Lower lobe of right lung (tissue), 2 donors: ENCODE measurements around the gene TMCO4. TPM values are rescaled to one million over a fixed set of nuclear protein-coding genes. Genes with fewer than 3 reads are reported as not detected.

Source experiments
- ATAC-seq, 2 donors: fragments of 200-7000 bp; cut with Tn5 transposase; one replicate each; pipeline ENCODE4 v1.9.1; 2020 to 2022; ENCODE audit warnings: mild to moderate bottlenecking in 2 of 2, moderate library complexity in 2 of 2
- DNase-seq: peaks from one replicate; pipeline ENCODE4 v3.0.0-alpha.2; 2020
- H3K27ac ChIP-seq: fragments of 200-600 bp; one replicate; pipeline ENCODE4 v1.8.0; 2022
- H3K27me3 ChIP-seq: fragments of 200-600 bp; one replicate; pipeline ENCODE4 v1.8.0; 2022; ENCODE audit warnings: low read depth
- H3K36me3 ChIP-seq: fragments of 200-600 bp; one replicate; pipeline ENCODE4 v1.8.0; 2022; ENCODE audit warnings: mild to moderate bottlenecking
- H3K4me1 ChIP-seq: fragments of 200-600 bp; one replicate; pipeline ENCODE4 v1.8.0; 2022
- H3K4me3 ChIP-seq: fragments of 200-600 bp; one replicate; pipeline ENCODE4 v1.8.0; 2022; ENCODE audit warnings: mild to moderate bottlenecking
- H3K9me3 ChIP-seq: fragments of 200-600 bp; one replicate; pipeline ENCODE4 v1.8.0; 2022
- intact Hi-C: fragments of 100-400 bp; cut with DNase I; formaldehyde crosslinking; loops from one replicate; pipeline ENCODE4 v1.11.0; 2022
- total RNA-seq: library from RNA; stranded (reverse); fragmentation: NEBNext Ultra II Directional; extraction: Animal tissue kit (Norgen Biotek cat#: 25700); gene quantifications from one replicate; pipeline ENCODE4 v1.2.1, GENCODE V29; 2021
- TF ChIP-seq, protein P1 (sequence below): fragments of 200-600 bp; IDR thresholded peaks from one replicate; pipeline ENCODE4 v1.8.0; 2022; ENCODE audit warnings: antibody characterized with exemption, mild to moderate bottlenecking
- donor health status: DM: no; HTN: yes; CAD: no; lungs with severe emphysema.

TMCO4 gene
- total RNA-seq, 1 donor from 2014 or later: 26.3 TPM

DNA sequence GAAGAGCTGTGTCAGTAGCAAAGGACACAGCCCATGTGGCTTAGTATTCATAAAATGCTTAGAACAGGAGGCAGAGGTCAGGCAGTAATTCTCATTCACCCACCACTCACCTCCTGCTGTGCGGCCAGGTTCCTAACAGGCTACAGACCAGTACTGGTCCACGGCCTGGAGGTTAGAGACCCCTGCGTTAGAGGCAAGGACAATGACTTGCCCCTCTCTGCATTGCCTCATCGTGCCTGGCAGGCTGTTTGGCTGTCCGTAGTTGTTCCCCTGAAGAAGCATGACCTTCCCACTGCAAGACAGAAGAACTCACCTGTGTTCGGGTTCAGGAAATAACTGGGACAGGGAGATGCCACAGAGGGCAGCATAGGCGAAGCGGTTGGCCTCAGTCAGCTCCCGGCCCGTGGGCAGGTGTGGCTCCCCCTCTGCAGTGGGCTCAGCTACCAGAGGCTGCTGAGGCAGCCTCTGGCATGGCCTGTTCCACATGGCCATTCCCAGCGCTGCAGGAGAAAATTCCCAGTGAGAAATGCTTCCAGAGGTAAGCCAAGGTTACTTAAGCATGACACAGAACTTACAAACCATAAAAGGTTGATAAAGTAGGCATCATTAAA lies 19.3 kb downstream of the TMCO4 start:
- peaks cover 58% of the 10 kb centered on the region for H3K36me3 ChIP-seq
- intact Hi-C loops: no loop called here
- DNase-seq: no peak

DNA sequence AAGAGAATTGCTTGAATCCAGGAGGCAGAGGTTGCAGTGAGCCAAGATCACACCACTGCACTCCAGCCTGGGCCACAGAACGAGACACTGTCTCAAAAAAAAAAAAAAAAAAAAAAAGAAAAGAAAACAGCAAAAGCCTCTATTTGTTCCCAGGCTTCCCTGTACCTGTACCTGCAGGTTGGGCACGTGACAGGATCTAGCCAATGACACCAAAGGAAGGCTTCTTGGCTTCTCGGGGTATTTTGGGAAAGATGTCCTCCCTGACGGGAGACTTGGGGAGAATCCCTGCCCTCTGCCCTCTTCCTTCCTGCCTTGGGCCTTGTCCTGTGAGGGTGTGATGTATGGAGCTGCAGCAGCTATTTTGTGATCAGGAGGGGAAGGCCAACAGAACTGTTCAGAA lies 22.8 kb downstream of the TMCO4 start:
- H3K9me3 ChIP-seq: no peaks in the 10 kb centered on the region
- H3K36me3 ChIP-seq: peaks cover 55% of the 10 kb centered on the region
- intact Hi-C loops: no loop called here
- H3K27me3 ChIP-seq: no peaks in the 10 kb centered on the region
- no peak overlapping the region for H3K4me3 ChIP-seq
- ATAC-seq: no peak
- no peak overlapping the region for H3K27ac ChIP-seq
- DNase-seq: no peak
- TF ChIP-seq, protein P1, sequence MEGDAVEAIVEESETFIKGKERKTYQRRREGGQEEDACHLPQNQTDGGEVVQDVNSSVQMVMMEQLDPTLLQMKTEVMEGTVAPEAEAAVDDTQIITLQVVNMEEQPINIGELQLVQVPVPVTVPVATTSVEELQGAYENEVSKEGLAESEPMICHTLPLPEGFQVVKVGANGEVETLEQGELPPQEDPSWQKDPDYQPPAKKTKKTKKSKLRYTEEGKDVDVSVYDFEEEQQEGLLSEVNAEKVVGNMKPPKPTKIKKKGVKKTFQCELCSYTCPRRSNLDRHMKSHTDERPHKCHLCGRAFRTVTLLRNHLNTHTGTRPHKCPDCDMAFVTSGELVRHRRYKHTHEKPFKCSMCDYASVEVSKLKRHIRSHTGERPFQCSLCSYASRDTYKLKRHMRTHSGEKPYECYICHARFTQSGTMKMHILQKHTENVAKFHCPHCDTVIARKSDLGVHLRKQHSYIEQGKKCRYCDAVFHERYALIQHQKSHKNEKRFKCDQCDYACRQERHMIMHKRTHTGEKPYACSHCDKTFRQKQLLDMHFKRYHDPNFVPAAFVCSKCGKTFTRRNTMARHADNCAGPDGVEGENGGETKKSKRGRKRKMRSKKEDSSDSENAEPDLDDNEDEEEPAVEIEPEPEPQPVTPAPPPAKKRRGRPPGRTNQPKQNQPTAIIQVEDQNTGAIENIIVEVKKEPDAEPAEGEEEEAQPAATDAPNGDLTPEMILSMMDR: no peak
- H3K4me1 ChIP-seq: no peaks in the 10 kb centered on the region

More for the DNA sequence above, 19.3 kb downstream of the TMCO4 start:
- no peak for ATAC-seq
- no peaks in the 10 kb centered on the region for H3K27me3 ChIP-seq
- no peak overlapping the region for H3K27ac ChIP-seq
- no peak overlapping the region for H3K4me3 ChIP-seq
- TF ChIP-seq, protein P1: no peak
- H3K4me1 ChIP-seq: no peaks in the 10 kb centered on the region
- no peaks in the 10 kb centered on the region for H3K9me3 ChIP-seq

DNA sequence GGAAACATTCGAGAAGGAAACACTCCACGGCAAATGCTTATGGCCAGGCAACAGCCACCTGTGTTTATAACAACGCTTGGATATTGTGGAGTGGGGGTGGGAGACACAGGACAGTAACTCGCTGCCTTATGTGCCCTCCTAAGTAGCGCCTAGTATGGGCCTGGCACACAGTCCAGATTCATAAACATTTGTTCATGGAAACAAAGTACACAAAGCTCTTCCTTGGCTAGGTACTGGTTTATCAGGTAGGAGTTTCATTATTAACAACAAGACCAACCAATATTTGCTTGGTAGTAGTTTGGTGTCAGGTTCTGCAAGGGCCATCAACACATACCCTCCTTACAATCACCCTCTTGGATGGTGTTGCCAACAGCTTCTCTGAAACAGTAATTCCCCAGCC lies 23.4 kb downstream of the TMCO4 start:
- ATAC-seq: no peak

DNA sequence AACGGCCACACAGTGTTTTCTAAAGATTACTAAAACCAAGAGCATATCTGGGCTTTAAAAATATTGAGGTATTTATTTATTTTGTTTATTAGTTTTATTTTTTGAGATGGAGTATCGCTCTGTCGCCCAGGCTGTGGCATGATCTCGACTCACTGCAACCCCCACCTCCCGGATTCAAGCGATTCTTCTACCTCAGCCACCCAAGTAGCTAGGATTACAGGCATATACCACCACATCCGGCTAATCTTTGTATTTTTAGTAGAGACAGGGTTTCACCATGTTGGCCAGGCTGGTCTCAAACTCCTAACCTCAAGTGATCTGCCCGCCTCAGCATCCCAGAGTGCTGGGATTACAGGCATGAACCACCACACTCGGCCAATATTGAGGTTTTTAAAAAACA lies 23.9 kb downstream of the TMCO4 start:
- intact Hi-C loops: no loop called here
- Histone ChIP-seq H3K36me3 (peaks cover 59% of the 10 kb centered on the region), H3K4me1 (no peaks in the 10 kb centered on the region), H3K27me3 (no peaks in the 10 kb centered on the region), H3K27ac (no peak overlapping the region), H3K4me3 (no peak overlapping the region), H3K9me3 (no peaks in the 10 kb centered on the region)
- TF ChIP-seq, protein P1: no peak
- DNase-seq (no peak), ATAC-seq (no peak)

More for the DNA sequence above, 23.4 kb downstream of the TMCO4 start:
- H3K4me1 ChIP-seq: no peaks in the 10 kb centered on the region
- DNase-seq: no peak
- TF ChIP-seq, protein P1: no peak
- no peaks in the 10 kb centered on the region for H3K9me3 ChIP-seq
- H3K4me3 ChIP-seq: no peak overlapping the region
- intact Hi-C loops: no loop called here
- H3K27ac ChIP-seq: no peak overlapping the region
- H3K36me3 ChIP-seq: peaks cover 59% of the 10 kb centered on the region
- no peaks in the 10 kb centered on the region for H3K27me3 ChIP-seq

DNA sequence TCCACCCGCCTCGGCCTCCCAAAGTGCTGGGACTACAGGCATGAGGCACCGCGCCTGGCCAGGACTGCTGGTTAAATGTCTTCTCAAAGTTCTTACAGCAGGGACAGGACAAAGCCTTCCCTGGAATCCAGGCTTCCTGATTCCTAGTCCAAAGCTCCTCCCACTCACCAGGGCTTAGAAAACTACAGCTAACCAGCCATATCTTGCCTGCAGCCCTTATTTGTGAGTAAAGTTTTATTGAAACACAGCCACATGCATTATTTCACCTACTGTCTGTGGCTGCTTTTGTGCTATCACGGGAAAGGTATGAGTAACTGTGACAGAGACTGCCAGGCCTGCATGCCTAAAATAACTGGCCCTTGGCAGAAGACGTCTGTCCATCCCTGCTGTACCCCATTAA lies 24.4 kb downstream of the TMCO4 start:
- ATAC-seq (no peak), DNase-seq (no peak)
- TF ChIP-seq, protein P1: no peak
- Histone ChIP-seq H3K36me3 (peaks cover 59% of the 10 kb centered on the region), H3K27ac (no peak overlapping the region), H3K4me1 (no peaks in the 10 kb centered on the region), H3K9me3 (no peaks in the 10 kb centered on the region), H3K27me3 (no peaks in the 10 kb centered on the region), H3K4me3 (no peak overlapping the region)
- intact Hi-C loops: no loop called here
